ENCODE measurements around the gene ITPKB. TPM values are rescaled to one million over a fixed set of nuclear protein-coding genes. Genes with fewer than 3 reads are reported as not detected.
A peak's percentile ranks its signal among the peaks of the same experiment; 100 is the strongest.

The ITPKB gene
- total and polyA plus RNA-seq, 2 of the 13 experiments (the other 11 are each of a cell fraction or from before 2014, with no cell fraction given): not detected

DNA sequence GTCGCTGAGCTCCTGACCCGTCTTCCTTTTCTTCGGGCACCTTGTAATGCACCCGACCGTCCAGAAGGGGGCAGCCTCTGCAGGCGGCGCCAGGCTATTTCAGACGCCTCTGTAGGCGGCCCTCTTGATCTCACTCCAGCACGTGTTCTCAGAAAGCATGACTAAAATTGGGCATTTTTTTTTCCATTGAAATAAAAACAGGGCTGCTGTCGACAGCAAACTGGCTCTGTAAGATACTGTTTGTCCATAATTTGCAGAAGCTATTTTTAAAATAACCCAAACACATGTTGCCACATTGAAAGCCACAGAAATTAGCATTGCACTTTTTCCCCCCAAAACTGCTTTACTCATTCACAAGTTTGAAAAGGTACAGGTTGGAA lies 112.5 kb downstream of the ITPKB start (continued):
- TF ChIP-seq, protein P1, sequence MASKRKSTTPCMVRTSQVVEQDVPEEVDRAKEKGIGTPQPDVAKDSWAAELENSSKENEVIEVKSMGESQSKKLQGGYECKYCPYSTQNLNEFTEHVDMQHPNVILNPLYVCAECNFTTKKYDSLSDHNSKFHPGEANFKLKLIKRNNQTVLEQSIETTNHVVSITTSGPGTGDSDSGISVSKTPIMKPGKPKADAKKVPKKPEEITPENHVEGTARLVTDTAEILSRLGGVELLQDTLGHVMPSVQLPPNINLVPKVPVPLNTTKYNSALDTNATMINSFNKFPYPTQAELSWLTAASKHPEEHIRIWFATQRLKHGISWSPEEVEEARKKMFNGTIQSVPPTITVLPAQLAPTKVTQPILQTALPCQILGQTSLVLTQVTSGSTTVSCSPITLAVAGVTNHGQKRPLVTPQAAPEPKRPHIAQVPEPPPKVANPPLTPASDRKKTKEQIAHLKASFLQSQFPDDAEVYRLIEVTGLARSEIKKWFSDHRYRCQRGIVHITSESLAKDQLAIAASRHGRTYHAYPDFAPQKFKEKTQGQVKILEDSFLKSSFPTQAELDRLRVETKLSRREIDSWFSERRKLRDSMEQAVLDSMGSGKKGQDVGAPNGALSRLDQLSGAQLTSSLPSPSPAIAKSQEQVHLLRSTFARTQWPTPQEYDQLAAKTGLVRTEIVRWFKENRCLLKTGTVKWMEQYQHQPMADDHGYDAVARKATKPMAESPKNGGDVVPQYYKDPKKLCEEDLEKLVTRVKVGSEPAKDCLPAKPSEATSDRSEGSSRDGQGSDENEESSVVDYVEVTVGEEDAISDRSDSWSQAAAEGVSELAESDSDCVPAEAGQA (IDR thresholded peaks at IDR 0.05; ENCODE audit: low read depth): no peak
- TF ChIP-seq, protein P1 (CRISPR knock-in tag; IDR thresholded peaks at IDR 0.05; ENCODE audit: borderline replicate concordance): no peak
- TF ChIP-seq GTF2F1 (IDR thresholded peaks at IDR 0.05; ENCODE audit: low read length): no peak
- no peak for TF ChIP-seq ZNF672 (CRISPR knock-in tag; IDR thresholded peaks at IDR 0.05)
- TF ChIP-seq MZF1 (CRISPR knock-in tag; IDR thresholded peaks at IDR 0.05; ENCODE audit: borderline replicate concordance): no peak
- 0 out of 2 replicates have a peak, but pooled peaks have one; percentile 40 for TF ChIP-seq ZNF574 (CRISPR knock-in tag; IDR thresholded peaks at IDR 0.05)
- TF ChIP-seq, protein P2, sequence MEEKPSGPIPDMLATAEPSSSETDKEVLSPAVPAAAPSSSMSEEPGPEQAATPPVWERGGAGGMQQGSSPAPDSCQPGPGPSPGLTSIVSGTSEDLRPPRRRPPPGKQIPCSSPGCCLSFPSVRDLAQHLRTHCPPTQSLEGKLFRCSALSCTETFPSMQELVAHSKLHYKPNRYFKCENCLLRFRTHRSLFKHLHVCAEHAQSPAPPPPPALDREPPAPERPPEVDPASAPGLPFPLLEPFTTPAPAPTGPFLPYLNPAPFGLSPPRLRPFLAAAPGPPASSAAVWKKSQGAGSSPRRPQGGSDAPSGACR (CRISPR knock-in tag; IDR thresholded peaks at IDR 0.05): no peak
- TF ChIP-seq ZNF264 (CRISPR knock-in tag; IDR thresholded peaks at IDR 0.05): no peak
- TF ChIP-seq EZH2 (conservative IDR thresholded peaks at IDR 0.05; ENCODE audit: low read depth, low read length): no peak
- TF ChIP-seq SMAD1 (CRISPR knock-in tag; IDR thresholded peaks at IDR 0.05; ENCODE audit: borderline replicate concordance, low read depth): no peak
- TF ChIP-seq, protein P3, sequence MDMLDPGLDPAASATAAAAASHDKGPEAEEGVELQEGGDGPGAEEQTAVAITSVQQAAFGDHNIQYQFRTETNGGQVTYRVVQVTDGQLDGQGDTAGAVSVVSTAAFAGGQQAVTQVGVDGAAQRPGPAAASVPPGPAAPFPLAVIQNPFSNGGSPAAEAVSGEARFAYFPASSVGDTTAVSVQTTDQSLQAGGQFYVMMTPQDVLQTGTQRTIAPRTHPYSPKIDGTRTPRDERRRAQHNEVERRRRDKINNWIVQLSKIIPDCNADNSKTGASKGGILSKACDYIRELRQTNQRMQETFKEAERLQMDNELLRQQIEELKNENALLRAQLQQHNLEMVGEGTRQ (IDR thresholded peaks at IDR 0.05; ENCODE audit: low read depth, low read length): no peak
- TF ChIP-seq, protein P3 (CRISPR knock-in tag; IDR thresholded peaks at IDR 0.05; ENCODE audit: borderline replicate concordance): peak; percentile 48; the same call in 1 of the 2 replicates
- peak; percentile 39; the same call in 1 of the 2 replicates for TF ChIP-seq STAG1 (CRISPR knock-in tag; IDR thresholded peaks at IDR 0.05)
- TF ChIP-seq ZNF44 (CRISPR knock-in tag; IDR thresholded peaks at IDR 0.05): no peak
- TF ChIP-seq NR1H2 (CRISPR knock-in tag; IDR thresholded peaks at IDR 0.05; ENCODE audit: borderline replicate concordance, low read depth): no peak
- TF ChIP-seq, protein P4, sequence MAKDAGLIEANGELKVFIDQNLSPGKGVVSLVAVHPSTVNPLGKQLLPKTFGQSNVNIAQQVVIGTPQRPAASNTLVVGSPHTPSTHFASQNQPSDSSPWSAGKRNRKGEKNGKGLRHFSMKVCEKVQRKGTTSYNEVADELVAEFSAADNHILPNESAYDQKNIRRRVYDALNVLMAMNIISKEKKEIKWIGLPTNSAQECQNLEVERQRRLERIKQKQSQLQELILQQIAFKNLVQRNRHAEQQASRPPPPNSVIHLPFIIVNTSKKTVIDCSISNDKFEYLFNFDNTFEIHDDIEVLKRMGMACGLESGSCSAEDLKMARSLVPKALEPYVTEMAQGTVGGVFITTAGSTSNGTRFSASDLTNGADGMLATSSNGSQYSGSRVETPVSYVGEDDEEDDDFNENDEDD (CRISPR knock-in tag; IDR thresholded peaks at IDR 0.05; ENCODE audit: borderline replicate concordance): peak; percentile 51; the same call in 1 of the 2 replicates
- TF ChIP-seq SRF (IDR thresholded peaks at IDR 0.05; ENCODE audit: low read depth, low read length): peak; percentile 41; the same call in 1 of the 2 replicates
- TF ChIP-seq KDM6A (CRISPR knock-in tag; IDR thresholded peaks at IDR 0.05; ENCODE audit: low read depth): no peak
